Neutrophil (primary cell): ENCODE data around the gene FAM120AOS.

Source experiments
- H3K27ac ChIP-seq: fragments of 200-600 bp; sonication (generic); 2 replicates; pipeline ENCODE4 v1.5.1; 2016; ENCODE audit warnings: mild to moderate bottlenecking, moderate library complexity
- H3K27me3 ChIP-seq: fragments of 200-600 bp; sonication (generic); 2 replicates; pipeline ENCODE4 v1.6.0; 2016; ENCODE audit warnings: mild to moderate bottlenecking
- H3K36me3 ChIP-seq: fragments of 200-600 bp; sonication (generic); 2 replicates; pipeline ENCODE4 v1.5.1; 2017
- H3K4me1 ChIP-seq, 2 experiments: fragments of 200-600 bp in 1 of 2; sonication (generic) in 1 of 2; 1 replicate in 1 of 2; 2 replicates in 1 of 2; pipeline versions ENCODE4 v1.5.1 to v1.6.1; 2013 to 2016; ENCODE audit warnings: low read depth in 1 of 2, low read length in 1 of 2, mild to moderate bottlenecking in 1 of 2, moderate library complexity in 1 of 2; ENCODE audit not compliant: control insufficient read depth in 1 of 2, insufficient read depth in 1 of 2
- H3K4me3 ChIP-seq, 2 experiments: fragments of 200-600 bp in 1 of 2; sonication (generic) in 1 of 2; 1 replicate in 1 of 2; 2 replicates in 1 of 2; pipeline ENCODE4 v1.5.1; 2013 to 2016; ENCODE audit warnings: low read depth in 1 of 2, low read length in 1 of 2, mild to moderate bottlenecking in 1 of 2, moderate library complexity in 1 of 2
- H3K9me3 ChIP-seq: fragments of 200-600 bp; sonication (generic); 2 replicates; pipeline ENCODE4 v1.5.1; 2016
- CTCF ChIP-seq: fragments of 200-600 bp; sonication (generic); IDR thresholded peaks from 2 replicates; pipeline ENCODE4 v1.5.1; 2016; ENCODE audit warnings: antibody characterized with exemption

The FAM120AOS gene

GRCh38 chr9:93422977-93423616 is 30.3 kb downstream of the FAM120AOS start:
- Histone ChIP-seq H3K4me3 (no peak overlapping the region), H3K9me3 (peaks cover 5% of the 10 kb centered on the region), H3K4me1 (no peaks in the 10 kb centered on the region), H3K27me3 (no peaks in the 10 kb centered on the region), H3K36me3 (no peaks in the 10 kb centered on the region), H3K27ac (no peak overlapping the region)
- TF ChIP-seq CTCF: no peak

- Histone ChIP-seq H3K4me1 (no peaks in the 10 kb centered on the region), H3K4me3 (no peak overlapping the region), H3K27me3 (peaks cover 13% of the 10 kb centered on the region), H3K9me3 (peaks cover 5% of the 10 kb centered on the region), H3K27ac (no peak overlapping the region), H3K36me3 (no peaks in the 10 kb centered on the region)
- TF ChIP-seq CTCF: no peak
These were observed 34.4 kb downstream of the FAM120AOS start for GRCh38 chr9:93419023-93419422.

GRCh38 chr9:93417538-93417937 is 35.8 kb downstream of the FAM120AOS start:
- Histone ChIP-seq H3K4me1 (no peaks in the 10 kb centered on the region), H3K36me3 (no peaks in the 10 kb centered on the region), H3K27me3 (peaks cover 13% of the 10 kb centered on the region), H3K9me3 (peaks cover 5% of the 10 kb centered on the region), H3K4me3 (no peak overlapping the region), H3K27ac (no peak overlapping the region)
- no peak for TF ChIP-seq CTCF

- Histone ChIP-seq H3K4me1 (no peaks in the 10 kb centered on the region), H3K27ac (no peak overlapping the region), H3K9me3 (peaks cover 5% of the 10 kb centered on the region), H3K36me3 (no peaks in the 10 kb centered on the region), H3K4me3 (no peak overlapping the region), H3K27me3 (peaks cover 13% of the 10 kb centered on the region)
- no peak for TF ChIP-seq CTCF
These were observed 36.7 kb downstream of the FAM120AOS start for GRCh38 chr9:93416530-93417235.

GRCh38 chr9:93415176-93415690 is 38.1 kb downstream of the FAM120AOS start:
- H3K27ac ChIP-seq: no peak overlapping the region
- no peaks in the 10 kb centered on the region for H3K36me3 ChIP-seq
- peaks cover 5% of the 10 kb centered on the region for H3K9me3 ChIP-seq
- TF ChIP-seq CTCF: no peak
- H3K4me1 ChIP-seq: no peaks in the 10 kb centered on the region
- peaks cover 19% of the 10 kb centered on the region for H3K27me3 ChIP-seq
- no peak overlapping the region for H3K4me3 ChIP-seq
